H1 (cell line): Measurements from ENCODE around the gene HTR6. TPM values are rescaled to one million over a fixed set of nuclear protein-coding genes. Genes with fewer than 3 reads are reported as not detected.
A peak's percentile ranks its signal among the peaks of the same experiment; 100 is the strongest.

Experiments used
- CTCF ChIA-PET: fragments of 300-600 bp; sonication (Branson Sonifier 250); formaldehyde crosslinking; loops from one replicate; lab custom pipeline; 2021; ENCODE audit not compliant: partially characterized antibody; lab: Charles Lee
- POLR2A ChIA-PET: fragments of 300-600 bp; sonication (Branson Sonifier 250); formaldehyde crosslinking; loops from one replicate; lab custom pipeline; 2021; ENCODE audit warnings: inconsistent platforms; ENCODE audit not compliant: partially characterized antibody; lab: Charles Lee
- DNase-seq, 2 experiments: peaks; one replicate each; pipeline versions ENCODE4 v3.0.0 to v3.0.0-alpha.2; 2010 to 2022; ENCODE audit warnings: low spot score in 2 of 2, low read depth in 1 of 2, mixed read lengths in 1 of 2
- FAIRE-seq: peaks from 2 replicates; lab custom pipeline; 2011; peaks lifted over from hg19 to GRCh38; lab: Jason Lieb, UNC
- H2AFZ ChIP-seq: 2 replicates; pipeline ENCODE4 v1.8.1; 2012; ENCODE audit warnings: low read length, inconsistent platforms
- H2AK5ac ChIP-seq: 2 replicates; pipeline ENCODE4 v1.6.1; 2013; ENCODE audit warnings: low read depth, low read length
- H2BK120ac ChIP-seq: replicated peaks from 2 replicates; pipeline ENCODE3; 2013; ENCODE audit warnings: low read depth, low read length, inconsistent platforms
- H2BK12ac ChIP-seq: 2 replicates; pipeline ENCODE4 v1.6.1; 2013; ENCODE audit warnings: low read depth, low read length
- H2BK15ac ChIP-seq: 2 replicates; pipeline ENCODE4 v1.6.1; 2013; ENCODE audit warnings: low read length
- H2BK20ac ChIP-seq: 2 replicates; pipeline ENCODE4 v1.6.1; 2013; ENCODE audit warnings: low read length
- H2BK5ac ChIP-seq: 2 replicates; pipeline ENCODE4 v1.6.1; 2013; ENCODE audit warnings: low read depth, low read length
- H3K14ac ChIP-seq: 2 replicates; pipeline ENCODE4 v1.6.1; 2013; ENCODE audit warnings: inconsistent platforms; ENCODE audit not compliant: insufficient read length
- H3K18ac ChIP-seq: 2 replicates; pipeline ENCODE4 v1.6.1; 2013; ENCODE audit warnings: low read length; ENCODE audit errors: extremely low read depth
- H3K23ac ChIP-seq: 2 replicates; pipeline ENCODE4 v1.6.1; 2013; ENCODE audit warnings: inconsistent platforms; ENCODE audit not compliant: insufficient read length
- H3K23me2 ChIP-seq: 2 replicates; pipeline ENCODE4 v1.6.1; 2013; ENCODE audit warnings: low read depth, low read length
- H3K27ac ChIP-seq: 2 replicates; pipeline ENCODE4 v1.6.1; 2011; ENCODE audit warnings: low read depth, low read length, inconsistent platforms
- H3K27me3 ChIP-seq, 4 experiments: replicated peaks in 1 of 4; 1 replicate in 1 of 4; 2 replicates in 3 of 4; pipeline versions ENCODE4 v1.6.1 to v1.8.1; 2011 to 2013; ENCODE audit warnings: low read length in 3 of 4, mild to moderate bottlenecking in 3 of 4, inconsistent platforms in 2 of 4, mixed read lengths in 2 of 4, moderate library complexity in 1 of 4; ENCODE audit not compliant: control insufficient read depth in 3 of 4, insufficient read depth in 3 of 4; ENCODE audit errors: extremely low read depth in 1 of 4
- H3K36me3 ChIP-seq, 4 experiments: 2 replicates each; pipeline versions ENCODE4 v1.6.1 to v1.8.1; 2011 to 2013; ENCODE audit warnings: mild to moderate bottlenecking in 4 of 4, low read length in 3 of 4, moderate library complexity in 2 of 4, control low read depth in 1 of 4, inconsistent platforms in 1 of 4; ENCODE audit not compliant: insufficient read depth in 4 of 4, control insufficient read depth in 2 of 4
- H3K4ac ChIP-seq: replicated peaks from 2 replicates; pipeline ENCODE3; 2013; ENCODE audit warnings: low read length, low read depth, mixed read lengths, inconsistent platforms; ENCODE audit not compliant: insufficient read length
- H3K4me1 ChIP-seq, 4 experiments: replicated peaks in 1 of 4; 1 replicate in 1 of 4; 2 replicates in 3 of 4; pipeline versions ENCODE4 v1.6.1 to v1.8.1; 2011 to 2013; ENCODE audit warnings: low read length in 3 of 4, inconsistent platforms in 2 of 4, mixed read lengths in 1 of 4; ENCODE audit not compliant: insufficient read depth in 4 of 4, control insufficient read depth in 3 of 4
- H3K4me2 ChIP-seq, 2 experiments: 2 replicates each; pipeline versions ENCODE4 v1.6.1 to v1.8.1; 2011 to 2013; ENCODE audit warnings: low read depth in 2 of 2, low read length in 2 of 2, control low read depth in 1 of 2, inconsistent platforms in 1 of 2, mild to moderate bottlenecking in 1 of 2; ENCODE audit not compliant: insufficient read depth in 1 of 2
- H3K4me3 ChIP-seq, 4 experiments: fragments of 200-600, 300-600 bp in 1 of 4; sonication (generic), shearing (Covaris generic), sonication (Bioruptor Twin) in 1 of 4; 2 replicates each; pipeline versions ENCODE4 v1.5.1 to v1.8.1; 2011 to 2016; ENCODE audit warnings: low read length in 4 of 4, low read depth in 3 of 4, control low read depth in 2 of 4, inconsistent platforms in 2 of 4, mild to moderate bottlenecking in 2 of 4, mixed read lengths in 1 of 4, moderate library complexity in 1 of 4; ENCODE audit not compliant: insufficient read depth in 2 of 4; ENCODE audit errors: extremely low read depth in 1 of 4
- H3K56ac ChIP-seq: replicated peaks from 2 replicates; pipeline ENCODE3; 2013; ENCODE audit warnings: low read depth, mild to moderate bottlenecking, mixed read lengths, low read length, inconsistent platforms; ENCODE audit not compliant: insufficient read length
- H3K79me1 ChIP-seq: 2 replicates; pipeline ENCODE4 v1.6.1; 2013; ENCODE audit warnings: low read depth, low read length, control low read depth
- H3K79me2 ChIP-seq, 2 experiments: 2 replicates each; pipeline versions ENCODE4 v1.6.1 to v1.8.1; 2012 to 2013; ENCODE audit warnings: low read length in 2 of 2, mild to moderate bottlenecking in 2 of 2, inconsistent platforms in 1 of 2; ENCODE audit not compliant: insufficient read depth in 2 of 2, control insufficient read depth in 1 of 2
- H3K9ac ChIP-seq, 4 experiments: replicated peaks in 1 of 4; 1 replicate in 1 of 4; 2 replicates in 3 of 4; pipeline versions ENCODE4 v1.6.1 to v1.8.1; 2011 to 2013; ENCODE audit warnings: low read depth in 3 of 4, low read length in 3 of 4, control low read depth in 2 of 4, mild to moderate bottlenecking in 2 of 4, moderate library complexity in 2 of 4, inconsistent platforms in 1 of 4; ENCODE audit errors: extremely low read depth in 1 of 4
- H3K9me3 ChIP-seq, 2 experiments: 2 replicates each; pipeline versions ENCODE4 v1.6.1 to v1.8.1; 2012 to 2013; ENCODE audit warnings: mild to moderate bottlenecking in 2 of 2, moderate library complexity in 2 of 2, control low read depth in 1 of 2, inconsistent platforms in 1 of 2, low read depth in 1 of 2, low read length in 1 of 2, mixed read lengths in 1 of 2; ENCODE audit not compliant: insufficient read depth in 2 of 2
- H4K20me1 ChIP-seq, 2 experiments: replicated peaks in 1 of 2; 2 replicates each; pipeline versions ENCODE3 to v1.8.1; 2011 to 2013; ENCODE audit warnings: inconsistent platforms in 2 of 2, low read length in 2 of 2, mild to moderate bottlenecking in 1 of 2; ENCODE audit not compliant: insufficient read depth in 2 of 2, control insufficient read depth in 1 of 2
- H4K5ac ChIP-seq: 2 replicates; pipeline ENCODE4 v1.6.1; 2013; ENCODE audit warnings: low read length, low read depth, mixed read lengths, inconsistent platforms; ENCODE audit not compliant: insufficient read length
- H4K8ac ChIP-seq: 2 replicates; pipeline ENCODE4 v1.8.0; 2013; ENCODE audit warnings: mild to moderate bottlenecking, moderate library complexity, low read length, inconsistent platforms; ENCODE audit not compliant: insufficient read depth; ENCODE audit errors: extremely low read depth
- H4K91ac ChIP-seq: replicated peaks from 2 replicates; pipeline ENCODE3; 2013; ENCODE audit warnings: low read length, mixed read lengths, inconsistent platforms; ENCODE audit not compliant: insufficient read length
- ASH2L ChIP-seq: fragments of 200-600, 300-600 bp; sonication (generic); IDR thresholded peaks from one replicate; pipeline ENCODE4 v1.7.1; 2017; ENCODE audit warnings: low read length
- CREB1 ChIP-seq: IDR thresholded peaks from 2 replicates; pipeline ENCODE4 v1.6.1; 2012; ENCODE audit warnings: inconsistent platforms
- EGR1 ChIP-seq: IDR thresholded peaks from 2 replicates; pipeline ENCODE4 v1.6.1; 2011; ENCODE audit warnings: low read depth, low read length, borderline replicate concordance
- FOSL1 ChIP-seq: IDR thresholded peaks from 2 replicates; pipeline ENCODE4 v1.6.1; 2011; ENCODE audit warnings: mild to moderate bottlenecking, low read depth, low read length, moderate library complexity; ENCODE audit not compliant: insufficient read depth
- JUND ChIP-seq: IDR thresholded peaks from 2 replicates; pipeline ENCODE4 v1.6.1; 2011; ENCODE audit warnings: mild to moderate bottlenecking, improper control_type of control experiment, low read length
- KDM1A ChIP-seq: fragments of 200-600, 300-600 bp; sonication (generic); IDR thresholded peaks from 2 replicates; pipeline ENCODE4 v1.7.1; 2016; ENCODE audit warnings: mild to moderate bottlenecking, low read length, borderline replicate concordance
- MAX ChIP-seq: IDR thresholded peaks from 2 replicates; pipeline ENCODE4 v1.6.1; 2012; ENCODE audit warnings: inconsistent platforms
- SIN3A ChIP-seq, 2 experiments: IDR thresholded peaks in 1 of 2; conservative IDR thresholded peaks in 1 of 2; 2 replicates each; pipeline ENCODE4 v1.6.1; 2011 to 2012; ENCODE audit warnings: low read length in 2 of 2, improper control_type of control experiment in 1 of 2, low read depth in 1 of 2, mild to moderate bottlenecking in 1 of 2
- SIX5 ChIP-seq: IDR thresholded peaks from 2 replicates; pipeline ENCODE4 v1.6.1; 2011; ENCODE audit warnings: mild to moderate bottlenecking, low read depth, low read length
- TBP ChIP-seq: IDR thresholded peaks from 2 replicates; pipeline ENCODE4 v1.6.1; 2011; ENCODE audit warnings: low read depth, low read length, improper control_type of control experiment
- TCF12 ChIP-seq: IDR thresholded peaks from 2 replicates; pipeline ENCODE4 v1.6.1; 2011; ENCODE audit warnings: low read depth, mild to moderate bottlenecking, low read length
- WGBS, 2 experiments: shearing (Covaris generic) in 1 of 2; methylation state at CpG; one replicate each; pipeline versions ENCODE4 v1.1.6 to v1.1.7; 2013 to 2015; ENCODE audit warnings: low lambda C conversion rate in 2 of 2, mixed read lengths in 2 of 2, inconsistent platforms in 1 of 2, low coverage in 1 of 2, missing lambda C conversion rate in 1 of 2; ENCODE audit not compliant: insufficient replicate concordance in 2 of 2, insufficient coverage in 1 of 2, insufficient read length in 1 of 2; ENCODE audit errors: extremely low coverage in 1 of 2, missing lambda C conversion rate in 1 of 2; 5-methylcytosine and 5-hydroxymethylcytosine counted together
- polyA plus RNA-seq, 7 experiments: library from polyadenylated mRNA; depleted of rRNA in 3 of 7; stranded (reverse) in 5 of 7; unstranded in 2 of 7; fragments of >200 nt in 5 of 7; fragments of 200-250 nt in 2 of 7; gene quantifications; 1 replicate in 5 of 7; 2 replicates in 1 of 7; 4 replicates in 1 of 7; pipeline versions ENCODE4 v1.2.1 to v1.2.3, GENCODE V29; 2011 to 2013; ENCODE audit warnings: missing spikeins in 2 of 7, mixed read lengths in 2 of 7
- total RNA-seq: library from RNA; stranded (reverse); fragmentation: NEBNext Ultra II Directional; extraction: Animal tissue kit (Norgen Biotek cat#: 25700); gene quantifications from 2 replicates; pipeline ENCODE4 v1.2.1, GENCODE V29; 2021
- TF ChIP-seq, protein P1 (sequence below): IDR thresholded peaks from 2 replicates; pipeline ENCODE4 v1.6.1; 2012; ENCODE audit warnings: low read length, inconsistent platforms

HTR6 gene
- total and polyA plus RNA-seq, 2 of the 8 experiments (the other 6 are each of a cell fraction or from before 2014, with no cell fraction given), result 0.76 to 0.95 TPM

DNA sequence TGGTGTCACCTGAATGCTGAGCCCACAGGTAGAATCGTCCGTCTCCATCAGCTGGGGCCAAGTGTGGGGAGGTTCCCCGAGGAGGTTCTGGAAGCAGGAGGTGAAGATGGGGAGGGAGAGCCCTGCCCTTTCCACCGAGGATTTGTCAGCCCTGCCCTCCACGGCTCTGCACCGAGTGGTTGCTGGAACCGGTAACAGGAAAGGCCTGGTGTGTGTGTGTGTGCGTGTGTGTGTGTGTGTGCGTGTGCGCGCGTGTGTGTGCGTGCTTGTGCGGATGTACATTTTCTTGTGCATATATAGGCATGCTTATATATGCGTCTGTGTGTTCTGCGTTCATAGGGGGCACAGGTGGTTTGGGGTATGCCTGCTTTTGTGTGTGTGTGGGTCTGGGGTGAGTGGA, 17.0 kb upstream of the HTR6 start:
- H3K9ac ChIP-seq, result no peak overlapping the region
- CTCF ChIA-PET, result interaction anchor here (0.7 to 7.9 kb wide), 21 partner anchors 7 to 680 kb away, joined by 3 to 63 read pairs (median 4); partner anchors contain the start of genes AKR7A2 and SLC66A1

More for the DNA sequence above, 17.0 kb upstream of the HTR6 start:
- no peaks in the 10 kb centered on the region for H3K9me3 ChIP-seq
- peaks cover 10% of the 10 kb centered on the region; the same call in 1 of the 2 replicates for H3K23me2 ChIP-seq
- no peaks in the 10 kb centered on the region for H3K36me3 ChIP-seq
- no peak overlapping the region for H3K23ac ChIP-seq
- FAIRE-seq, result no peak
- H4K20me1 ChIP-seq, result peaks cover 0 to 4% of the 10 kb centered on the region in 2 experiments
- H3K14ac ChIP-seq, result no peak overlapping the region
- H3K27ac ChIP-seq, result no peak overlapping the region
- no peaks in the 10 kb centered on the region for H3K79me1 ChIP-seq
- H3K18ac ChIP-seq, result no peak overlapping the region
- no peak overlapping the region for H3K4ac ChIP-seq
- no peak overlapping the region for H4K5ac ChIP-seq
- DNase-seq, result no peak
- H3K79me2 ChIP-seq, result no peaks in the 10 kb centered on the region
- H3K4me2 ChIP-seq, result no peak overlapping the region
- H2BK15ac ChIP-seq, result no peak overlapping the region
- peaks cover 20 to 36% (median 28%) of the 10 kb centered on the region in 4 experiments for H3K27me3 ChIP-seq
- H4K91ac ChIP-seq, result no peak overlapping the region
- 0 out of 2 replicates have a peak overlapping the region, but pooled peaks have one; percentile 54 for H2AK5ac ChIP-seq
- POLR2A ChIA-PET, result no interaction called here
- no peak overlapping the region for H2AFZ ChIP-seq
- H3K4me1 ChIP-seq, result peaks cover 0 to 10% (median 8%) of the 10 kb centered on the region in 4 experiments; a peak in 5 of 7 replicates
- WGBS, 2 experiments, result 89% methylated on average over 16 of the region's 16 CpGs; no CpG with 5 or more reads in 1 of the 2 experiments
- no peak overlapping the region for H3K56ac ChIP-seq
- TF ChIP-seq FOSL1, result no peak
- TF ChIP-seq KDM1A, result no peak
- no peak for TF ChIP-seq CREB1
- TF ChIP-seq JUND, result no peak
- no peak for TF ChIP-seq SIX5
- no peak for TF ChIP-seq TBP
- TF ChIP-seq MAX, result no peak
- no peak for TF ChIP-seq TCF12
- TF ChIP-seq, protein P1, sequence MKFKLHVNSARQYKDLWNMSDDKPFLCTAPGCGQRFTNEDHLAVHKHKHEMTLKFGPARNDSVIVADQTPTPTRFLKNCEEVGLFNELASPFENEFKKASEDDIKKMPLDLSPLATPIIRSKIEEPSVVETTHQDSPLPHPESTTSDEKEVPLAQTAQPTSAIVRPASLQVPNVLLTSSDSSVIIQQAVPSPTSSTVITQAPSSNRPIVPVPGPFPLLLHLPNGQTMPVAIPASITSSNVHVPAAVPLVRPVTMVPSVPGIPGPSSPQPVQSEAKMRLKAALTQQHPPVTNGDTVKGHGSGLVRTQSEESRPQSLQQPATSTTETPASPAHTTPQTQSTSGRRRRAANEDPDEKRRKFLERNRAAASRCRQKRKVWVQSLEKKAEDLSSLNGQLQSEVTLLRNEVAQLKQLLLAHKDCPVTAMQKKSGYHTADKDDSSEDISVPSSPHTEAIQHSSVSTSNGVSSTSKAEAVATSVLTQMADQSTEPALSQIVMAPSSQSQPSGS, result no peak
- TF ChIP-seq ASH2L, result no peak
- no peak for TF ChIP-seq SIN3A (conservative IDR thresholded peaks at IDR 0.05 in 1 of 2, IDR thresholded peaks at IDR 0.05 in 1 of 2; ENCODE audit: low read depth in 1 of 2, low read length in 2 of 2)
- no peak for TF ChIP-seq EGR1
- no peak overlapping the region for H2BK120ac ChIP-seq
- H2BK5ac ChIP-seq, result no peak overlapping the region
- H2BK20ac ChIP-seq, result no peak overlapping the region
- no peak overlapping the region for H2BK12ac ChIP-seq
- no peak overlapping the region for H4K8ac ChIP-seq
- H3K4me3 ChIP-seq, result no peak overlapping the region
